Panc1 (cell line): ENCODE data around the gene SIVA1. TPM values are rescaled to one million over a fixed set of nuclear protein-coding genes. Genes with fewer than 3 reads are reported as not detected.

ENCODE experiments used
- ATAC-seq: fragments of 200-7000 bp; cut with Tn5 transposase; 2 replicates; pipeline ENCODE4 v1.9.1; 2020; ENCODE audit warnings: mild to moderate bottlenecking, moderate library complexity
- BruUV-seq: library from RNA; stranded (reverse); fragments of 400-500 nt; replicated peaks from 2 replicates; lab custom pipeline; 2021; lab: Mats Ljungman, UMichigan
- CTCF ChIA-PET: fragments of 300-600 bp; sonication (Branson Sonifier 250); formaldehyde crosslinking; loops from one replicate; lab custom pipeline; 2022; ENCODE audit warnings: antibody characterized with exemption; lab: Charles Lee
- POLR2A ChIA-PET: fragments of 300-600 bp; sonication (Branson Sonifier 250); formaldehyde crosslinking; loops from one replicate; lab custom pipeline; 2022; ENCODE audit warnings: antibody characterized with exemption; lab: Charles Lee
- DNase-seq: peaks from one replicate; pipeline ENCODE4 v3.0.0-alpha.2; 2010; ENCODE audit warnings: low read depth, low spot score
- H3K27ac ChIP-seq: 2 replicates; pipeline ENCODE4 v1.5.1; 2011; ENCODE audit warnings: mild to moderate bottlenecking, low read length, inconsistent platforms
- H3K27me3 ChIP-seq: fragments of 200-500 bp; sonication (Bioruptor generic); 2 replicates; pipeline ENCODE4 v1.6.0; 2014; ENCODE audit warnings: low read length, inconsistent platforms; ENCODE audit not compliant: control insufficient read depth, insufficient read depth
- H3K36me3 ChIP-seq: fragments of 200-500 bp; sonication (Bioruptor generic); 2 replicates; pipeline ENCODE4 v1.5.1; 2014; ENCODE audit warnings: inconsistent platforms, mild to moderate bottlenecking, low read length, moderate library complexity; ENCODE audit not compliant: control insufficient read depth, insufficient read depth
- H3K4me1 ChIP-seq: 2 replicates; pipeline ENCODE4 v1.5.1; 2011; ENCODE audit warnings: inconsistent platforms, mild to moderate bottlenecking, low read length, moderate library complexity; ENCODE audit not compliant: control insufficient read depth, insufficient read depth
- H3K4me3 ChIP-seq, 2 experiments: 2 replicates each; pipeline ENCODE4 v1.5.1; 2011 to 2012; ENCODE audit warnings: low read depth in 2 of 2, low read length in 2 of 2, mild to moderate bottlenecking in 2 of 2, inconsistent platforms in 1 of 2, moderate library complexity in 1 of 2
- H3K9me3 ChIP-seq: fragments of 200-500 bp; sonication (Bioruptor generic); 2 replicates; pipeline ENCODE4 v1.5.1; 2014; ENCODE audit warnings: low read depth, mild to moderate bottlenecking, inconsistent platforms, low read length, moderate library complexity; ENCODE audit not compliant: control insufficient read depth, insufficient read depth
- CTCF ChIP-seq: fragments of 450-650 bp; IDR thresholded peaks from 2 replicates; pipeline ENCODE4 v1.5.1; 2017; ENCODE audit warnings: mild to moderate bottlenecking
- POLR2AphosphoS5 ChIP-seq: IDR thresholded peaks from 2 replicates; pipeline ENCODE4 v1.6.1; 2012; ENCODE audit warnings: mild to moderate bottlenecking, low read depth, low read length, moderate library complexity
- REST ChIP-seq, 2 experiments: IDR thresholded peaks; 2 replicates each; pipeline ENCODE4 v1.6.1; 2011 to 2012; ENCODE audit warnings: low read depth in 2 of 2, control low read depth in 1 of 2, low read length in 1 of 2, mild to moderate bottlenecking in 1 of 2, moderate library complexity in 1 of 2; ENCODE audit not compliant: insufficient read depth in 1 of 2
- SIN3A ChIP-seq: IDR thresholded peaks from 2 replicates; pipeline ENCODE4 v1.6.1; 2012; ENCODE audit warnings: low read depth, mild to moderate bottlenecking, low read length, moderate library complexity, borderline replicate concordance; ENCODE audit not compliant: insufficient read depth
- TCF7L2 ChIP-seq: IDR thresholded peaks from 2 replicates; pipeline ENCODE4 v1.6.1; 2011; ENCODE audit warnings: mild to moderate bottlenecking, low read depth, low read length, inconsistent platforms
- in situ Hi-C: cut with HindIII; loops from 2 replicates; pipeline ENCODE4 v1.10.0; 2016; ENCODE audit warnings: low sequenced_read_pairs, low pct_unique_long_range_greater_than_20kb
- intact Hi-C: fragments of 100-400 bp; cut with micrococcal nuclease; formaldehyde crosslinking; loops from one replicate; pipeline ENCODE4 v1.10.0; 2022; ENCODE audit not compliant: unreplicated experiment
- total RNA-seq: library from RNA; stranded (reverse); gene quantifications from one replicate; pipeline ENCODE4 v1.2.1, GENCODE V29; 2021; ENCODE audit not compliant: unreplicated experiment

The SIVA1 gene
- total RNA-seq, 1 experiment from 2014 or later, result 100 TPM

GRCh38 chr14:104734601-104734990 is 18.4 kb upstream of the SIVA1 start:
- DNase-seq (no peak), ATAC-seq (no peak)
- BruUV-seq, result no TSS peak
- H3K27me3 ChIP-seq, result no peaks in the 10 kb centered on the region
- no peaks in the 10 kb centered on the region for H3K36me3 ChIP-seq
- intact Hi-C loops, result no loop called here
- ChIA-PET CTCF (no interaction called here), POLR2A (no interaction called here)
- in situ Hi-C loops, result no loop called here
- no peaks in the 10 kb centered on the region for H3K4me1 ChIP-seq
- no peak overlapping the region for H3K4me3 ChIP-seq
- H3K9me3 ChIP-seq, result no peaks in the 10 kb centered on the region
- no peak overlapping the region for H3K27ac ChIP-seq
- TF ChIP-seq SIN3A (no peak), REST (IDR thresholded peaks at IDR 0.05; ENCODE audit: insufficient read depth in 1 of 2, low read depth in 2 of 2, low read length in 1 of 2) (no peak)

- ChIA-PET POLR2A (no interaction called here), CTCF (no interaction called here)
- no peak overlapping the region for H3K27ac ChIP-seq
- H3K4me1 ChIP-seq, result no peaks in the 10 kb centered on the region
- no peaks in the 10 kb centered on the region for H3K27me3 ChIP-seq
- BruUV-seq, result no TSS peak
- no peaks in the 10 kb centered on the region for H3K9me3 ChIP-seq
- no peak overlapping the region for H3K4me3 ChIP-seq
- no peaks in the 10 kb centered on the region for H3K36me3 ChIP-seq
- intact Hi-C loops, result no loop called here
- in situ Hi-C loops, result no loop called here
- TF ChIP-seq TCF7L2 (no peak), CTCF (no peak), REST (IDR thresholded peaks at IDR 0.05; ENCODE audit: insufficient read depth in 1 of 2, low read depth in 2 of 2, low read length in 1 of 2) (no peak), SIN3A (no peak), POLR2AphosphoS5 (no peak)
- ATAC-seq (no peak), DNase-seq (no peak)
Observed at GRCh38 chr14:104734991-104735779, 17.8 kb upstream of the SIVA1 start.
